HEK293T (cell line): Measurements from ENCODE around the gene PHLDA1.

Source experiments
- CTCF ChIA-PET: fragments of 350-600 bp; formaldehyde crosslinking; extraction: SDS; loops from one replicate; lab custom pipeline; 2021; ENCODE audit warnings: antibody characterized with exemption, inconsistent platforms; lab: Yijun Ruan, JAX
- POLR2A ChIA-PET: fragments of 350-600 bp; formaldehyde crosslinking; extraction: SDS; loops from one replicate; lab custom pipeline; 2020; ENCODE audit warnings: antibody characterized with exemption, inconsistent platforms; lab: Yijun Ruan, JAX
- DNase-seq: peaks from one replicate; pipeline ENCODE4 v3.0.0; 2012; ENCODE audit warnings: mixed read lengths; ENCODE audit errors: extremely low spot score
- ARNT ChIP-seq: fragments of 450-650 bp; IDR thresholded peaks from 2 replicates; pipeline ENCODE4 v1.6.1; 2017; ENCODE audit warnings: mild to moderate bottlenecking
- BHLHE40 ChIP-seq: fragments of 450-650 bp; IDR thresholded peaks from 2 replicates; pipeline ENCODE4 v1.6.1; 2016; ENCODE audit warnings: mild to moderate bottlenecking, moderate library complexity, borderline replicate concordance
- CTBP1 ChIP-seq: fragments of 450-650 bp; IDR thresholded peaks from 2 replicates; pipeline ENCODE4 v1.6.1; 2016; ENCODE audit warnings: borderline replicate concordance
- ELF4 ChIP-seq: fragments of 450-650 bp; IDR thresholded peaks from 2 replicates; pipeline ENCODE4 v1.6.1; 2017; ENCODE audit warnings: antibody characterized with exemption
- FOXA1 ChIP-seq: fragments of 450-650 bp; IDR thresholded peaks from 2 replicates; pipeline ENCODE4 v1.6.1; 2016; ENCODE audit warnings: mild to moderate bottlenecking
- FOXK2 ChIP-seq: fragments of 450-650 bp; IDR thresholded peaks from 2 replicates; pipeline ENCODE4 v1.6.1; 2016; ENCODE audit warnings: mild to moderate bottlenecking
- FOXM1 ChIP-seq: fragments of 450-650 bp; IDR thresholded peaks from 2 replicates; pipeline ENCODE4 v1.6.1; 2017; ENCODE audit warnings: mild to moderate bottlenecking, borderline replicate concordance
- HDGF ChIP-seq: fragments of 450-650 bp; IDR thresholded peaks from 2 replicates; pipeline ENCODE4 v1.6.1; 2017; ENCODE audit warnings: antibody characterized with exemption, borderline replicate concordance
- L3MBTL2 ChIP-seq: fragments of 450-650 bp; conservative IDR thresholded peaks from 2 replicates; pipeline ENCODE4 v1.6.1; 2016; ENCODE audit warnings: mild to moderate bottlenecking
- LEF1 ChIP-seq: fragments of 450-650 bp; IDR thresholded peaks from 2 replicates; pipeline ENCODE4 v1.6.1; 2017; ENCODE audit warnings: mild to moderate bottlenecking, borderline replicate concordance
- NFRKB ChIP-seq: fragments of 450-650 bp; IDR thresholded peaks from 2 replicates; pipeline ENCODE4 v1.6.1; 2016; ENCODE audit warnings: mild to moderate bottlenecking, moderate library complexity
- PKNOX1 ChIP-seq: fragments of 450-650 bp; IDR thresholded peaks from 2 replicates; pipeline ENCODE4 v1.6.1; 2016
- SP1 ChIP-seq: fragments of 450-650 bp; IDR thresholded peaks from 2 replicates; pipeline ENCODE4 v1.6.1; 2017
- SUZ12 ChIP-seq: fragments of 450-650 bp; IDR thresholded peaks from 2 replicates; pipeline ENCODE4 v1.6.1; 2016; ENCODE audit warnings: mild to moderate bottlenecking
- TARDBP ChIP-seq: fragments of 450-650 bp; IDR thresholded peaks from 2 replicates; pipeline ENCODE4 v1.6.1; 2016
- ZNF384 ChIP-seq: fragments of 450-650 bp; IDR thresholded peaks from 2 replicates; pipeline ENCODE4 v1.6.1; 2016

Gene PHLDA1

GRCh38 chr12:75975702-75976101 is 55.9 kb downstream of the PHLDA1 start:
- TF ChIP-seq PKNOX1 (no peak), SUZ12 (no peak), NFRKB (no peak), ZNF384 (no peak), ARNT (no peak), BHLHE40 (no peak), CTBP1 (no peak), SP1 (no peak), LEF1 (no peak), HDGF (no peak), ELF4 (no peak), FOXM1 (no peak), L3MBTL2 (no peak), TARDBP (no peak), FOXA1 (no peak), FOXK2 (no peak)
- ChIA-PET CTCF (interaction anchor here (0.7 kb wide), 1 partner anchor 468 kb away, joined by 3 read pairs; no protein-coding TSS in a partner anchor), POLR2A (no interaction called here)
- DNase-seq, result no peak
